Pulmonary artery endothelial cell (primary cell): ENCODE results near the gene CD81. TPM values are rescaled to one million over a fixed set of nuclear protein-coding genes. Genes with fewer than 3 reads are reported as not detected.

Experiments
- DNase-seq: peaks from one replicate; pipeline ENCODE4 v3.0.0-alpha.2; 2011; ENCODE audit warnings: low read depth, low spot score
- total RNA-seq: library from RNA; depleted of rRNA; stranded (reverse); fragments of >200 nt; gene quantifications from 2 replicates; pipeline ENCODE4 v1.2.3, GENCODE V29; 2014

The CD81 gene
- total RNA-seq, 1 donor from 2014 or later: 197 TPM

DNA sequence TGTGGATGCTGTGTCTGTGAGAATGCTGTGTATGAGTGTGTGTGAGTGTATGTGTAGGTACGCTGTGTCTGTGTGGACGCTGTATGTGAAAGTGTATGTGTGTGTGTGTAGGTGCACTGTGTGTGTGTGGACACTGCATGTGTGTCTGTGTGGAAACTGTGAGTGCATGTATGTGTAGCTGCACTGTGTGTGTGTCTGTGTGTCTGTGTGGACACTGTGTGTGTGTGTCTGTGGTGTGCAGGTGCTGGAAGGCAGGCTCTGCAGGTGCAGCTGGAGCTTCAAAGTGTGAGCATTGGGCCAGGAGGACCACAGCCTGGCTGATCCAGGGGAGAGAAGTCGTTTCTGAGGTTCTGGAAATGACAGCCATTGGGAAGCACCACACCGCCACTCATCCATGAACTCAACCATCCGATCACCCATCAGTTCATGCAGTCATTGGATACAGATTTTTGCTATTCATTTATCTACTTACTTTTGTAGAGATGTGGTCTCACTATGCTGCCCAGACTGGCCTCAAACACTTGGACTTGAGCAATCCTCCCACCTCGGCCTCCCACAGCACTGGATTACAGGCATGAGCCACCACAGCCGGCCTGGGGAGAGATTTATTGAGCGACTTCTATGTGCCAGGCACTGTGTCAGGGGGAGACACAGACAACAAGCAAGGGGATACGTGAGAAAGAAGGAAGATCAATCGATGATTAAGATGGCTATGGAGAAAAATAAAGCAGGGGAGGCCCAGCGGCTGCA is 57.6 kb downstream of the CD81 start:
- DNase-seq: no peak

DNA sequence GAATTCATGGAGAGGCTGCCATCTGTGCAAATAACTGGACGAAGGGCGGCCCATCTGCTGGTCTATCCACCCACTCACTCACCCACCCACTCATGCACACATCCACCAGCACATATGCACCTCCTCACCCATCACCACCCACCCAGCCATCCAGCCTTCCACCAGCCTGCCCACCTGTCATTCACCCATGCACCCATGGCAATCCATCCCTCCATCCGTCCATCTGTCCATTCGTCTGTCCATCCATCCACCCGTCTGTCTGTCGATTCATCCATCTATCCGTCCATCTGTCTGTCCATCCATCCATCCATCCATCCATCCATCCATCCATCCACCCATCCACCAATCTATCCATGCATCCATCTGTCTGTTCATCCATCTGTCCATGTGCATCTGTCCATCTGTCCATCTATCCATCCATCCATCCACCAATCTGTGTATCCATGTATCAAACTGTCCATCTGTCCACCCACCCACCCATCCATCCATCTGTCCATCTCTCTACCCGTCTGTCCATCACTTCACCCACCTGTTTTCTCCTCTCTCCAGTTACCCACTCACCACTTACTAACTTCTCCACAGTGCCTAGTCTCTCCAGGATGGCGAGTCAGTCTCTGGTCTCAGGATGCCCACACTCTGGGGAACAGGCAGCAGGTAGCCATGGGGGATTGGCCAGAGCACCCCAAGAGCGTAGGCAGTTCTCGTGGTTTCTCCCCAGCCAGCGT is 58.3 kb downstream of the CD81 start:
- DNase-seq: no peak

DNA sequence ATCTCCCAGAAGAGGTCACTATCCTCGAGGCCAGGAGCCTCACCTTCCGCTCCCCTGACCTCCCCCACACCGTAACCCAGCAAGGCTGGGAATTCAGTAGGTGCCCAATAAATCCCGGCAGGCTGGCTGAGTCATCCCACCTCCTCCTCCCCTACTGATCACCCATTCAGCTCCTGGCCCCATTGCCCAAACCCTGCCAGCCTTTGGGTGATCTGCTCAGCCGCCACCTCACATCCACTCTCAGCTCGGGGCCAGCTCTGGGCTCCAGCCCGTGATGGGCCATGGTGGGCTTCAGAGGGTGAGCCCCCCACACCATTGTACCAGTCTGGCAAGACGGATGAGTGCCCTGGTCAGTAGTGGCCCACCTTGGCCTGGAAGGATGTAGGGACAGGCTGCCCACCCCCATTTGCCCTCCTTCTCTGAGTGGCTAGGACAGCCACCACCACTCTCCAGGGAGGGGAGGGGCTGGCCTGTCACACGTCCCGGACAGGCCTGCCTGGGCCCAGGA is 59.0 kb downstream of the CD81 start:
- DNase-seq: no peak

DNA sequence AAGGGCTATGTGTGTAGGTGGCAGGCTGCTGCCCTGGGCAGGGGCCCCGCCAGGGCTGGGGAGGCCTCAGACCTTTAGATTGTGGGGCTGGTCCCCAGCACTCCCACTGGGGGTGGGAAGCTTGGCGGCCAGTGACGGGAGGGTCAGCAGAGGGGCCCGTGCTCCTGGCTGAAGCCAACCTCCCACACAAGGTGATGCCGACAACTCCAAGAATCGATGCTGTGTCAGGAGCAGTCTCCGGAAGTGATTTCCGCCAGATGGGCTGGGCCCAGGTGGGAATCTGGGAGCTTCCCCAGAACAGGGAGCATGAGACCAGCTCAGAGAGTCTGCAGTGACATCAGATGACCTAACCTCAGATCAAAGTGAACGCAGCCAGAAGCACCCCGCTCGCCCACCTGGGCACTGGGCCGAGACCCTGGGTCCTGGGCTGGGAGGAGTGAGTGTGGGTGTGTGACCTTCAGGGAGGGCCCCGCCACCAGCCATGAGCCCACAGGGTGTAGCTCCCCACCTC is 59.5 kb downstream of the CD81 start:
- no peak for DNase-seq

DNA sequence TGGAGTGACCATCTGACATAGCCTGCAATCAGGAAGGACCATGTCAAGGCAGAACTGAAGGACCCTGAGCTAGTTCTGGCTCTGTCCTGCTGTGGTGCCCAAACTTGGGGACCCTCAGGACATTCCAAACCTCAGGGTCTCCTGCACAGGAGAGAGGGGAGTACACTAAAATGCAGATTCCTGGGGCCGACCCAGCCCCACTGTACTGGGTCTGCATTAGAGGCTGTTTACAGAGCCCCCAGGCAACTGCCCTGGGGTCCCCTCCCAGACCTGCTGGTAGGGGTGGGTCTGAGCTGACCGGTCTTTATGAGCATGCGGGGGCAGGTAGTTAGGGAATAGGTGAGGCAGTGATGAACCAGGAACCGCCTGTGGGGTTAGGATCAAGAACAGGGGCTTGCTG is 60.4 kb downstream of the CD81 start:
- DNase-seq: no peak

DNA sequence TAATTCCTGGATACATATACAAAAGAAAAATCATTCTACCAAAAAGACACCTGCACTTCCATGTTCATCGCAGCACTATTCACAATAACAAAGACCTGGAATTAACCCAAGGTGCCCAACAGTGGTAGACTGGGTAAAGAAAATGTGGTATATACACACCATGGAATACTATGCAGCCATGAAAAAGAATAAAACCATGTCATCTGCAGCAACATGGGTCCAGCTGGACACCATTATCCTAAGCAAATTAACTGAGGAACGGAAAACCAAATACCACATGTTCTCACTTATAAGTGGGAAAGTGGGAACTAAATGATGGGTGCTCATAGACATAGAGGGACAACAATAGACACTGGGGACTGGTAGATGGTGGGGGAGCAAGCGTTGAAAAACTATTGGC is 62.7 kb downstream of the CD81 start:
- DNase-seq: no peak

DNA sequence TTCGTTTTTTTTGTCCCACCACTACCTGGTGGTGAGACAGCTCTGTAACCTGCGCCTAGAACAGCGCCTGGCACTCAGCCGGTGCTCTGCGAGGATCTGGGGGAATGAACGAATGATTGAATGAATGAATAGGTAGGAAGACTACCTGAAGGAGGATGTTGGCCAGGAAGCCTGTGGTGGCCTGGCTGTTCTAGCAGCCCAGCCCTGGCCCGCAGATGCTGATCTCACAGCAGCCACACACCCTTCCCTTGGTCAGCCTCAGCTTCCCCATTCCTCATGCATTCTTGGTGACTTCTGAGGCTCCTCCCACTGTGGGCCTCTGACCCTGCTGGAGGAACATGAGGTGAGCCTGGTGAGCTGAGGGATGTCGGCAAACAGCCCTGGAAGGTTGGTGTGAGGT is 63.5 kb downstream of the CD81 start:
- DNase-seq: no peak

DNA sequence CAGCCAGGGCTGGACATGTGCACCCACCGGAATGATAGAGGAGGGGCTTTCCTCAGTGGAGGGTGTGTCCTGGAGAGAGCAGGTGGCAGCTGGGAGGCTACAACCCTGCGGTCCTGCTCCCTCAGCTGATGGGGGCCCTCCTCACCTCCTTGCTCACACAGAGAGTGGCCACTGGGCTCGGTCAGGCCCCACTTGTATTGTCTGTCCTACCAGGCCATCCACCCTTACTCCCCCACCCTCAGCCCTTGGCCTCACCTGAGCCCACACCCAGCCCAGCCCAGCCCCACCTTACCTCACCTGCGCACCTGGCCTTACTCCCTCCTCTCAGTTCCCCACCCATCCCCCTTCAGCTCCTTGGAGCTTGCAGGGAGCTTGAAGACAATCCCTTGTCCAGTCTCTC is 64.1 kb downstream of the CD81 start:
- no peak for DNase-seq

DNA sequence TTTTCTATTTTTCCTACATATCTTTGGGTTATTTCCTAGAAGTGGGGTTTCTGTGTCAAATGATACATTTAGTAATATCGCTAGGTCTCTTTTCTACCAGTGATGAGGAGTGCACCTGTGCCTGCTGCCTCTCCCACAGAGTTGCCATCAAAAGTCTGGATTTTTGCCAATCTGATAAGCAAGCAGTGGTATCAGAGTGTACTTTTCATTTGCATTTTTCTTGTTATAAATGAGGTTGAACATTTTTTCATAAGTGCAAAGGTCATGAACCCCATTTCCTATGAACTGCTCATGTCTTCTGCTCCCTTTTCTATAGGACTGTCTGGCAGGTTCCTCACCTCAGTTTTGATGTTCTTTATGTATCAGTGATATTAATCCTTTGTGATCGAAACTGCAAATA is 65.5 kb downstream of the CD81 start:
- no peak for DNase-seq

DNA sequence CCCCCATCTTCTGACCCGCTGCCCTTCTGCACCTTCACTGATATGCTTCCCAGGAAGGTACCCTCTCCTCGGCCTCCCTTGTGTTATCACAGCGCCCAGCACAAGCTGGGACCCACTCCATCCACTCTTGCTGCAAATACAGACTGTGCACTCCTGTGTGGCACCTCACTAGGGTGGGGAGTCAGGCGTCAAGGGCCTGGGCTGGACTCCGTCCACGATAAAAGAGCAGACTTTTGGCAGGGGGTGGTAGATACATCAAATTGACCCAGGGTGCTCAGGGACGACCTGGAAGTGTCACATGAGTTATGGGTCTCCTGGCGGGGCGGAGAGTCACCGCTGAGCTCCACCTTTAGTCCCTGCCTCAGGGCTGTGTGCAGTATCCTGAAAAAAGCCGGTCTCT is 66.3 kb downstream of the CD81 start:
- no peak for DNase-seq

DNA sequence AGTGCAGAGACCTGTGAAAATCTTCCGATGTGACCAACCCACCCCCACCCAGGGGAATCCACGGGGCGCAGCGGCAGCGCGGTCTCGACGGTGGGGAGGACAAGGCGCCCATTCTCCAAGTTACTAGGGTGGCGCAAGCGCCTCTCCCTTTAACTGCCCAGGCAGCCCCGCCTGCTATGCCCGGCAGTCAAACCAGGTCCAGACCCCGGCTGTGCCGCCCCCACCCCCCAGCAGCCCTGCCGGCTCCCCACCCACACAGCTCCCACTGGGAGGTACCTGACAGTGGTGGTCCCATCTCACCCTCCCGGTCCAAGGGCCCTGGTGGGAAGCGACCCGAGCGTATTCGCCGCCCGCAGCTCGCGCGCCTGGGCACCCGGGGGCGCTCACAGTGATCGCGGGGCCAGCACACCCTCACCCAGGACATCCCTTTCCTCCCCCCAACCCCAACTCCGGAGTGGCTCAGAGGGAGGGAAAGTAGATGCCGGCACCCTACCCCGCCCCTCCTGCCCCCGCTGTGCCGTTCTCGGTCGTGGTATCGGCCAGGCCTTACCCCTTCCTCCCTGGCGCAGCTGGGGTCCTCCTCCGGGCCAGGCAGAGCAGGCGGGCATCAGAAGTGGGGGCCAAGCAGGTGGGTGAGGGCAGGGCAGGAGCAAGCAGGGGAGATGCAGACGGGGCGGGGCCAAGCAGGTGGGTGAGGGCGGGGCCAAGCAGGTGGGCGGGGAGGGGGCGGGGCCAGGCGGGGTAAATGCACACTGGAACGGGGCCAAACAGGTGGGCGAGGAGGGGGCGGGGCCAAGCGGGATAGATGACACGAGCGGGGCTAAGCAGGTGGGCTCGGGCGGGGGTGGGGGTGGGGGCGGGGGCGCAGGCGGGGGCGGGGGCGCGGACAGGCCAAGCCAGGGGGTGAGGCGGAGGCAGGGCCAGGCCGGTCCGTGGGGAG is 67.0 kb downstream of the CD81 start, which contains the start of gene TRPM5:
Gene TRPM5, minus strand, starts transcription at position 634 of the 940 bp plus-strand sequence. CDS start 21,478 bp downstream, outside the sequence.
- DNase-seq: no peak

DNA sequence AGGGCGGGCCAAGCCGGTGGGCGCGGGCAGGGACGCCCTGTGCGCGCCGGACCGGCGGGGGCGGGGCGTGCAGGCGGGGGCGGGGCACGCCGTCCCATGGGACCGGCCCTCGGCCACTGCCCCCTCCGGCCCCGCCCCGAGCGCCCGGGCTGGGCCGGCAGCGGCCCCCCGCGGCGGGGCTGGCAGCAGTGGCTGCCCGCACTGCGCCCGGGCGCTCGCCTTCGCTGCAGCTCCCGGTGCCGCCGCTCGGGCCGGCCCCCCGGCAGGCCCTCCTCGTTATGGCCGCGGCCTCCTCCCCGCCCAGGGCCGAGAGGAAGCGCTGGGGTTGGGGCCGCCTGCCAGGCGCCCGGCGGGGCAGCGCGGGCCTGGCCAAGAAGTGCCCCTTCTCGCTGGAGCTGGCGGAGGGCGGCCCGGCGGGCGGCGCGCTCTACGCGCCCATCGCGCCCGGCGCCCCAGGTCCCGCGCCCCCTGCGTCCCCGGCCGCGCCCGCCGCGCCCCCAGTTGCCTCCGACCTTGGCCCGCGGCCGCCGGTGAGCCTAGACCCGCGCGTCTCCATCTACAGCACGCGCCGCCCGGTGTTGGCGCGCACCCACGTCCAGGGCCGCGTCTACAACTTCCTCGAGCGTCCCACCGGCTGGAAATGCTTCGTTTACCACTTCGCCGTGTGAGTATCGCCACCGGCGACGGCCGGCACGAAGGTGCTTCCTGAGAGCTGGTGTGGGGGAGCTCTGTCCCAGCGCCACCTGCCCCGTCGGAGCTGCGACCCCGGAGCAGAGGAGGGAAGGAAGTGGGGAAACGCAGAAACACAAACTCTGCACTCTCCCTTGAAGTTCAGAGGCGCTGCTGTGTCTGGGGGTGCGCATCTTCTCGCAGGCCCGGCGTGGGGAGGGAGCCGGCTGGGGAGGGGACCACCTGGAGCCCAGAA is 68.0 kb downstream of the CD81 start, which contains the start of gene KCNQ1:
Gene KCNQ1, plus strand, starts transcription at position 188 of the 925 bp plus-strand sequence. Its CDS starts 91 bp downstream, at position 279.
- DNase-seq: no peak

DNA sequence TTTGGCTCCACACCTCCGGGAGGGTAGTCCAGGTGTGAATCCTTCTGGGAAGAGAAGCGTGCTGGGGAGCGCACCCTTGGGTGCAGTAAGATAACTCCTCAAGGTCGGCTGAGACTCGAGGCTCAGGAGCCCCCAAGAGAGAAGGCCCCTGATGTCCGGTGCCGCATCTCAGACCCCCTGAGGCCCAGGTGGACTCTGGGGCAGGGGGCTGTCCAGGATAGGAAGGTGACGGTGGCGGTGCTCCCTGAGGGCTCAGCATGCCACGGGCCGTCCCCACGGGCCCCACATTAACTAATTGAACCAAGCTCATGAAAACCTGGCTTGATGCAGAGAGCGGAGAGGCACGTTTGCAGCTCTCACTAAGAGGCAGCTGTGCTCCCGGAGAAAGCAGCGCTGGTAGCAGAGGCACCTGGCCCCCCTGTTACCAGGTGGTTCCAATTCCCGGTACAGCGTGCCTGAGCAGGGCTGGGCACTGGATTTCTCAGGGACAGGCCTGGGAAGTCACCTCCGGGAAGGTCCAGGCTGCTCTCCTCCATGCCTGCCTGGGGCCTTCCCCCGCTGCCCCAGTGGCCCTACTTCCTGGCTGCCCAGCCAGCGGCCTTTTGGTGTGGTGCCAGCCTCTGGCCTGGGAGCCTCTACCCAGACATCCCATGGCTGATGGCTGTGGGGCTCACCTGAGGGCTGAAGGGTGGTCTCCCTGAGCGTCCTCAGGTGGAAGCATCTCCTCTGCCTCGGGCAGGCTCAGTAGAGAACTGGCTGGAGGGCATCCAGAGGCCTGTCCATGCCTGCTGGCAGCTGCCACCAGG is 68.8 kb downstream of the CD81 start:
- no peak for DNase-seq

DNA sequence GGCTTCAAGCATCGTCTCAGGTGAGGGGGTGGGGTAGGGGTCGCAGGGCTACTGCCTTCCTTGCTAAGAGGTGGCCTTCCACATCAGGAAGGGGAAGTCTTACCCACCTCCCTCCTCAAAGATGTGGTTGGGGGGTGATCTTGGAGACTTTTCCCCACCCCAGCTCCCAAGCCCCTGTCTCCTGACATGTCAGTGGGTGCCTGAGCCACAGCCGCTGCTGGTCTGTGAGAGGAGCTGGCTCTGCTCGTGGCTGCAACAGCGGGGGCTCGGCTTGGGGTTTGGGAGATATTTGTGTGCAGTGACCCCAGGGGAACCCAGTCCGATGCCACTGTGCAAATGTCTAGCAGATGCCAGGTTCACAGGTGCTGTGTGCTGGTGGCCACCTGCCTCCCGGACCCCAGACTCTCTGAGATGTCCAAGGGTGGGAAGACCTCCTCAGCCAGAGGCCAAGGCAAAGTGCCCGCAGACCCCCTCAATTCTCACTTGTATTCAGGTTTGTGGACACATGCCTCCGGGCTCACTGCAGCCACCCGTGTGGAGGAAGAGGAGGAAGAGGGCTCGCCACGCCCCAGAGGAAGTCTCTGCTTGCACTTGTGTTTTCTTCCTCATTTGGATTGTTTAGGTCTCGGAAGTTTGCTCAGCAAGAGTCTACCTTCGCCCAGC is 69.6 kb downstream of the CD81 start:
- no peak for DNase-seq

Other genes with a start within 250 kb of the CD81 start
- gene IGF2, start 237.9 kb upstream of the CD81 start, total RNA-seq: 0.28 and 3.0 TPM in 2 replicates
- gene INS, start 216.1 kb upstream of the CD81 start, total RNA-seq: not detected in 2 replicates
- not detected in 2 replicates for gene TH, start 205.5 kb upstream of the CD81 start, total RNA-seq
- not detected in 2 replicates for gene ASCL2, start 106.7 kb upstream of the CD81 start, total RNA-seq
- gene C11orf21, start 75.4 kb upstream of the CD81 start, total RNA-seq: not detected in 2 replicates
- gene TSPAN32, start 75.3 kb upstream of the CD81 start, total RNA-seq: not detected in 2 replicates
- 63.2 and 82.5 TPM in 2 replicates for gene TSSC4, start 23.4 kb downstream of the CD81 start, total RNA-seq
- not detected in 2 replicates for gene TRPM5, start 67.2 kb downstream of the CD81 start, total RNA-seq
- 0.04 and 0.07 TPM in 2 replicates for gene KCNQ1, start 67.7 kb downstream of the CD81 start, total RNA-seq